ENCODE data around the gene BORCS5.

BORCS5 gene

GRCh38 chr12:12372946-12373722, 16.3 kb downstream of the BORCS5 start:
- WGBS, 2 experiments = 93 to 96% methylated on average over 4 of the region's 4 CpGs
- no peak overlapping the region for H3K27ac ChIP-seq (ENCODE audit: insufficient read depth, low read depth, low read length, poor library complexity, severe bottlenecking)

GRCh38 chr12:12376646-12377448, 20.0 kb downstream of the BORCS5 start:
- Histone ChIP-seq H3K27ac (ENCODE audit: insufficient read depth, low read depth, low read length, poor library complexity, severe bottlenecking) (no peak overlapping the region), H3K9me3 (ENCODE audit: control insufficient read depth, low read length) (no peaks in the 10 kb centered on the region), H3K4me3 (ENCODE audit: insufficient read depth, low read depth, low read length) (no peak overlapping the region), H3K27me3 (ENCODE audit: control insufficient read depth, insufficient read depth, low read length, poor library complexity, severe bottlenecking) (no peaks in the 10 kb centered on the region), H3K4me1 (ENCODE audit: control insufficient read depth, insufficient read depth, low read length) (no peaks in the 10 kb centered on the region), H3K36me3 (ENCODE audit: control insufficient read depth, insufficient read depth, low read length) (no peaks in the 10 kb centered on the region)
- WGBS, 2 experiments = 84 to 95% methylated on average over 11 to 12 of the region's 12 CpGs

More at GRCh38 chr12:12372946-12373722, 16.3 kb downstream of the BORCS5 start:
- no peaks in the 10 kb centered on the region for H3K4me1 ChIP-seq (ENCODE audit: control insufficient read depth, insufficient read depth, low read length)
- no peaks in the 10 kb centered on the region for H3K9me3 ChIP-seq (ENCODE audit: control insufficient read depth, low read length)
- H3K4me3 ChIP-seq (ENCODE audit: insufficient read depth, low read depth, low read length) = no peak overlapping the region
- H3K27me3 ChIP-seq (ENCODE audit: control insufficient read depth, insufficient read depth, low read length, poor library complexity, severe bottlenecking) = no peaks in the 10 kb centered on the region
- H3K36me3 ChIP-seq (ENCODE audit: control insufficient read depth, insufficient read depth, low read length) = no peaks in the 10 kb centered on the region

- Histone ChIP-seq H3K4me1 (ENCODE audit: control insufficient read depth, insufficient read depth, low read length) (no peaks in the 10 kb centered on the region), H3K4me3 (ENCODE audit: insufficient read depth, low read depth, low read length) (no peak overlapping the region), H3K36me3 (ENCODE audit: control insufficient read depth, insufficient read depth, low read length) (no peaks in the 10 kb centered on the region), H3K27ac (ENCODE audit: insufficient read depth, low read depth, low read length, poor library complexity, severe bottlenecking) (no peak overlapping the region), H3K9me3 (ENCODE audit: control insufficient read depth, low read length) (no peaks in the 10 kb centered on the region), H3K27me3 (ENCODE audit: control insufficient read depth, insufficient read depth, low read length, poor library complexity, severe bottlenecking) (no peaks in the 10 kb centered on the region)
- WGBS, 2 experiments = 94 to 95% methylated on average over 2 of the region's 2 CpGs
These were observed 21.7 kb downstream of the BORCS5 start for GRCh38 chr12:12378616-12379015.

- WGBS, 2 experiments = 92 to 100% methylated on average over 2 of the region's 4 CpGs
- Histone ChIP-seq H3K36me3 (ENCODE audit: control insufficient read depth, insufficient read depth, low read length) (no peaks in the 10 kb centered on the region), H3K4me1 (ENCODE audit: control insufficient read depth, insufficient read depth, low read length) (peaks cover 8% of the 10 kb centered on the region), H3K27me3 (ENCODE audit: control insufficient read depth, insufficient read depth, low read length, poor library complexity, severe bottlenecking) (no peaks in the 10 kb centered on the region), H3K27ac (ENCODE audit: insufficient read depth, low read depth, low read length, poor library complexity, severe bottlenecking) (no peak overlapping the region), H3K4me3 (ENCODE audit: insufficient read depth, low read depth, low read length) (no peak overlapping the region), H3K9me3 (ENCODE audit: control insufficient read depth, low read length) (no peaks in the 10 kb centered on the region)
These were observed 23.2 kb downstream of the BORCS5 start for GRCh38 chr12:12379831-12380730.

- WGBS, 2 experiments = 96 to 97% methylated on average over 5 to 6 of the region's 6 CpGs
- Histone ChIP-seq H3K9me3 (ENCODE audit: control insufficient read depth, low read length) (no peaks in the 10 kb centered on the region), H3K27me3 (ENCODE audit: control insufficient read depth, insufficient read depth, low read length, poor library complexity, severe bottlenecking) (no peaks in the 10 kb centered on the region), H3K27ac (ENCODE audit: insufficient read depth, low read depth, low read length, poor library complexity, severe bottlenecking) (no peak overlapping the region), H3K36me3 (ENCODE audit: control insufficient read depth, insufficient read depth, low read length) (no peaks in the 10 kb centered on the region), H3K4me1 (ENCODE audit: control insufficient read depth, insufficient read depth, low read length) (peaks cover 10% of the 10 kb centered on the region), H3K4me3 (ENCODE audit: insufficient read depth, low read depth, low read length) (no peak overlapping the region)
These were observed 24.2 kb downstream of the BORCS5 start for GRCh38 chr12:12380949-12381593.

- peaks cover 10% of the 10 kb centered on the region for H3K4me1 ChIP-seq (ENCODE audit: control insufficient read depth, insufficient read depth, low read length)
- no peaks in the 10 kb centered on the region for H3K27me3 ChIP-seq (ENCODE audit: control insufficient read depth, insufficient read depth, low read length, poor library complexity, severe bottlenecking)
- H3K9me3 ChIP-seq (ENCODE audit: control insufficient read depth, low read length) = no peaks in the 10 kb centered on the region
- no peak overlapping the region for H3K4me3 ChIP-seq (ENCODE audit: insufficient read depth, low read depth, low read length)
- no peak overlapping the region for H3K27ac ChIP-seq (ENCODE audit: insufficient read depth, low read depth, low read length, poor library complexity, severe bottlenecking)
- no peaks in the 10 kb centered on the region for H3K36me3 ChIP-seq (ENCODE audit: control insufficient read depth, insufficient read depth, low read length)
- WGBS, 2 experiments = 92 to 95% methylated on average over 2 of the region's 3 CpGs
These were observed 25.1 kb downstream of the BORCS5 start for GRCh38 chr12:12381982-12382381.

- 28 to 29% methylated on average over 7 of the region's 7 CpGs for WGBS, 2 experiments
- Histone ChIP-seq H3K27me3 (ENCODE audit: control insufficient read depth, insufficient read depth, low read length, poor library complexity, severe bottlenecking) (no peaks in the 10 kb centered on the region), H3K9me3 (ENCODE audit: control insufficient read depth, low read length) (no peaks in the 10 kb centered on the region), H3K4me3 (ENCODE audit: insufficient read depth, low read depth, low read length) (no peak overlapping the region), H3K36me3 (ENCODE audit: control insufficient read depth, insufficient read depth, low read length) (no peaks in the 10 kb centered on the region), H3K27ac (ENCODE audit: insufficient read depth, low read depth, low read length, poor library complexity, severe bottlenecking) (peak overlapping the region; percentile 48), H3K4me1 (ENCODE audit: control insufficient read depth, insufficient read depth, low read length) (peaks cover 10% of the 10 kb centered on the region)
These were observed 27.9 kb downstream of the BORCS5 start for GRCh38 chr12:12384571-12385340.

GRCh38 chr12:12387501-12387900, 30.6 kb downstream of the BORCS5 start:
- no peak overlapping the region for H3K27ac ChIP-seq (ENCODE audit: insufficient read depth, low read depth, low read length, poor library complexity, severe bottlenecking)
- H3K36me3 ChIP-seq (ENCODE audit: control insufficient read depth, insufficient read depth, low read length) = no peaks in the 10 kb centered on the region
- H3K4me1 ChIP-seq (ENCODE audit: control insufficient read depth, insufficient read depth, low read length) = peaks cover 10% of the 10 kb centered on the region
- WGBS, 2 experiments = 93 to 94% methylated on average over 3 of the region's 3 CpGs
- H3K9me3 ChIP-seq (ENCODE audit: control insufficient read depth, low read length) = no peaks in the 10 kb centered on the region
- no peak overlapping the region for H3K4me3 ChIP-seq (ENCODE audit: insufficient read depth, low read depth, low read length)
- H3K27me3 ChIP-seq (ENCODE audit: control insufficient read depth, insufficient read depth, low read length, poor library complexity, severe bottlenecking) = no peaks in the 10 kb centered on the region

- Histone ChIP-seq H3K36me3 (ENCODE audit: control insufficient read depth, insufficient read depth, low read length) (no peaks in the 10 kb centered on the region), H3K27me3 (ENCODE audit: control insufficient read depth, insufficient read depth, low read length, poor library complexity, severe bottlenecking) (no peaks in the 10 kb centered on the region), H3K27ac (ENCODE audit: insufficient read depth, low read depth, low read length, poor library complexity, severe bottlenecking) (no peak overlapping the region), H3K9me3 (ENCODE audit: control insufficient read depth, low read length) (no peaks in the 10 kb centered on the region), H3K4me1 (ENCODE audit: control insufficient read depth, insufficient read depth, low read length) (no peaks in the 10 kb centered on the region), H3K4me3 (ENCODE audit: insufficient read depth, low read depth, low read length) (no peak overlapping the region)
- WGBS, 2 experiments = 79 to 98% methylated on average over 2 of the region's 2 CpGs
These were observed 35.5 kb downstream of the BORCS5 start for GRCh38 chr12:12392413-12392812.
